Measurements from ENCODE around the gene SCAF8. TPM values are rescaled to one million over a fixed set of nuclear protein-coding genes. Genes with fewer than 3 reads are reported as not detected.
"Not testable (repeated sequence)": the region's sequence is repeated elsewhere in the genome, so short reads cannot be mapped to it uniquely, and the experiment has no call there.

The SCAF8 gene, protein sequence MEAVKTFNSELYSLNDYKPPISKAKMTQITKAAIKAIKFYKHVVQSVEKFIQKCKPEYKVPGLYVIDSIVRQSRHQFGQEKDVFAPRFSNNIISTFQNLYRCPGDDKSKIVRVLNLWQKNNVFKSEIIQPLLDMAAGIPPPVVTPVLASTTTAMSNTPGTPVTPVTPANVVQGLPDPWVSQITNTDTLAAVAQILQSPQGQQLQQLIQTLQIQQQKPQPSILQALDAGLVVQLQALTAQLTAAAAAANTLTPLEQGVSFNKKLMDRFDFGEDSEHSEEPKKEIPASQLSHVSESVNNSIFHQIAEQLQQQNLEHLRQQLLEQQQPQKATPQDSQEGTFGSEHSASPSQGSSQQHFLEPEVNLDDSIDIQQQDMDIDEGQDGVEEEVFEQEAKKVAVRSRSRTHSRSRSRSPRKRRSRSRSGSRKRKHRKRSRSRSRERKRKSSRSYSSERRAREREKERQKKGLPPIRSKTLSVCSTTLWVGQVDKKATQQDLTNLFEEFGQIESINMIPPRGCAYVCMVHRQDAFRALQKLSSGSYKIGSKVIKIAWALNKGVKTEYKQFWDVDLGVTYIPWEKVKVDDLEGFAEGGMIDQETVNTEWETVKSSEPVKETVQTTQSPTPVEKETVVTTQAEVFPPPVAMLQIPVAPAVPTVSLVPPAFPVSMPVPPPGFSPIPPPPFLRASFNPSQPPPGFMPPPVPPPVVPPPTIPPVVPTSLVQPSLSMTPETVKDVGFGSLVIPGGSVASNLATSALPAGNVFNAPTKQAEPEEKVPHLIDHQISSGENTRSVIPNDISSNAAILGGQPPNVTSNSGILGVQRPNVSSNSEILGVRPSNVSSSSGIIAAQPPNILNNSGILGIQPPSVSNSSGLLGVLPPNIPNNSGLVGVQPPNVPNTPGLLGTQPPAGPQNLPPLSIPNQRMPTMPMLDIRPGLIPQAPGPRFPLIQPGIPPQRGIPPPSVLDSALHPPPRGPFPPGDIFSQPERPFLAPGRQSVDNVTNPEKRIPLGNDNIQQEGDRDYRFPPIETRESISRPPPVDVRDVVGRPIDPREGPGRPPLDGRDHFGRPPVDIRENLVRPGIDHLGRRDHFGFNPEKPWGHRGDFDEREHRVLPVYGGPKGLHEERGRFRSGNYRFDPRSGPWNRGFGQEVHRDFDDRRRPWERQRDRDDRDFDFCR (N-terminal part only)
- 63.4 TPM for total RNA-seq

- ATAC-seq = peak; percentile 86
- intact Hi-C loops (cut with DNase I) = loop anchor here (10.0 kb wide), 1 partner anchor 82 kb away; no protein-coding TSS in a partner anchor
- peak; percentile 90 for DNase-seq (ENCODE audit: low spot score)
Measured at GRCh38 chr6:154733183-154733625, at the start of gene SCAF8. SCAF8 (plus strand) TSS chr6:154733416; CDS start chr6:154733901, 485 bp downstream.

DNA sequence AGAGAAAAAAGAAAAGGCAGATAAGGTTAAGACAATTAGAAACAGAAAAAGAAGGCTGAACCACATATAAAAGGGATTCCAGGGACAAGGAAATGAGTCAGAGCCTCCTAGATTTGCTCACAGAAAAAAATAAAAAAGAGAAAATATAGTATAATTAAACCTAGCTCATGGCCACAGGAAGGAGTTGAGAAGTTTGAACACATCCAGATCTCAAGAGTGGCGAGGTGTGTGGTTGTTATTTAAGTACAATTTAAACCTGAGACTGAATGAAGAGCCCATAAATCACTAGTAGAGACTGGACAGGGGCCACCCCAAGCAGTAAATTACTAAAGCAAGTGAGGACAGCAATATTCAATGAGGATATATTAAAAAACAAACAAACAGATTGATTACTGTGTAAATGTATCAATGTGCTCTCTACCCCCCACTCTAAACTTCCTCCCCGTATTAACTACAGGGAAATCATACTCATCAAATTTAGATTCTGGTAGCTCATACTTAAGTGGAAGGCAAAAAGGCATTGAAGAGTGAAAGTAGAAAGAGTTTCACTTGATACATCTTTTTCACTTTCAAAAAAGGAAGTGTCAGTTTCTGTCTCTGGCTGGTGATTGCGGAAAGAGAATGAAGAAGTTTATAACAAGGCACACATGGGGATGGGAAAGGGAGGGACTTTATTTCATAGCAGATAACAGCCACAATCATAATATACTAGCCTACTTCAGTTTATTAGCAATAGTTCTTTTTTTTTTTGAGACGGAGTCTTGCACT lies 49.3 kb upstream of the SCAF8 start:
- intact Hi-C loops (cut with DNase I) = no loop called here
- DNase-seq (ENCODE audit: low spot score) = no peak
- no peak for ATAC-seq

- intact Hi-C loops (cut with DNase I) = no loop called here
- DNase-seq (ENCODE audit: low spot score) = no peak
- no peak for ATAC-seq
Measured at GRCh38 chr6:154686162-154686561, 47.1 kb upstream of the SCAF8 start.

- DNase-seq (ENCODE audit: low spot score) (no peak), ATAC-seq (no peak)
- intact Hi-C loops (cut with DNase I) = no loop called here
Measured at GRCh38 chr6:154689493-154690255, 43.5 kb upstream of the SCAF8 start.

- intact Hi-C loops (cut with DNase I) = no loop called here
- no peak for DNase-seq (ENCODE audit: low spot score)
- no peak for ATAC-seq
Measured at GRCh38 chr6:154690857-154691256, 42.4 kb upstream of the SCAF8 start.

- intact Hi-C loops (cut with DNase I) = no loop called here
- ATAC-seq (no peak), DNase-seq (ENCODE audit: low spot score) (no peak)
Measured at GRCh38 chr6:154696661-154697060, 36.6 kb upstream of the SCAF8 start.

- no peak for DNase-seq (ENCODE audit: low spot score)
- no peak for ATAC-seq
- intact Hi-C loops (cut with DNase I) = no loop called here
Measured at GRCh38 chr6:154703124-154703523, 30.1 kb upstream of the SCAF8 start.

DNA sequence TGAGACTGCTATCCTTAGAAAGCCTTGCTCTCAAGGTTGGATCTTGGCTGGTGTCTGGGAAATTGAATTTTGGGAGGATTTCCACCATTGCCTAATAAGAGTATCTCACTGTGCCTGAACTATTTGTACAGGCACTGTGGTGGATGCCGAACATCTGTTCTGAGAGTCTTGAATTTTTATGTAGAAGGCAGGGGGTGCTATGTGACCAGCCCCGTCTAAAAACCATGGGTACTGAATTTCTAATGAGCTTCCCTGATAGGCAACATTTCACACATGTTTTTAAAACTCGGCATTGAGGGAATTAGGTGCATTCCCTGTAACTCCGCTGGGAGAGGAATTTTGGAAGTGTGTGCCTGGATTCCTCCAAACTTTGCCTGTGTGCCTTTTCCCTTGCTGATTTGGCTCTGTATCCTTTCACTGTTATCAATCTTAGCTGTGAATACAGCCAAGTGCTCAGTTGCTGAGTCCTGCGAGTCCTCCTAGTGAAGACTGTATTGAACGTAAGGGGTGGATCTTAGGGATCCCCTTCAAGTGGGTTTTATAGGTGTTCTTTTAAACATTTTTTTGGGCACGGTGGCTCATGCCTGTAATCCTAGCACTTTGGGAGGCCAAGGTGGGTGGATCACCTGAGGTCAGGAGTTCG lies 27.6 kb upstream of the SCAF8 start:
- ATAC-seq (no peak), DNase-seq (ENCODE audit: low spot score) (no peak)
- intact Hi-C loops (cut with DNase I) = no loop called here

GRCh38 chr6:154706389-154706788 lies 26.8 kb upstream of the SCAF8 start:
- ATAC-seq (no peak), DNase-seq (ENCODE audit: low spot score) (no peak)
- intact Hi-C loops (cut with DNase I) = no loop called here

DNA sequence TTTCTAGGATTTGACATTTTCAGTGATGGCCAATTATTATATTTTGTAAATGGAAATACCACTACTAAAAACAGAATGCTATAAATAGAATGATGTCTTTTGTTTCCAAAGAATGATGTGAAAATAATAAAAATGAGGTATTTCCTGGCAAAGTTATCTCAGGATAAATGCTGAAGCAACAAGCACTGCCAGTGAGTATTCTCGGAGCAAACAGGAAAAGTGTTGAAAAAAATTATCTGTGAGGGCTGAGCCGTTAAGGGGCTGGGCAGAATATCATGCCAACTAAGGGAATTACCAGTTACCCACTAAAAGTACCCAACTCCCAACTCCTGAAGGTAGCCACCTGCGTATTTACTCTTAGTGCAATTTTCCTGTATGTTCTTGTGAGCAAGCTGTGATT lies 23.6 kb upstream of the SCAF8 start:
- intact Hi-C loops (cut with DNase I) = no loop called here
- DNase-seq (ENCODE audit: low spot score) (no peak), ATAC-seq (no peak)

DNA sequence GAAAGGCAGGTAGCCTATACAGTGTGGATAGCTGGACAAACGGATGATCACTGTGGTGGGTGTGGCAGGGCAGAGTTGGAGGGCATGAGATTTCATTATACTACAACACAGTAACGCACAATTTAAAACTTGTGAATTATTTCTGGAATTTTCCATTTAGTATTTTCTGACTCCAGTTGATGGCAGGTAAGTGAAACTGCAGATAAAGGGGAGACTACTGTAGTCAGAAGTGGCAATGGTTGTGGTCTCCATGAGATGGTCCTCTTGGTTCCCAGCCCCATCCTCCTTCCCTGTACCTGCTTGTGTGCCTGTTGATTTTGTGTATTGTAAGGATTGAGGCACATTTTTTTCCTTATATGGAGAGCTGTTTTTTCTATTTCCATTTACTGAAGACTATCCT lies 22.5 kb upstream of the SCAF8 start:
- ATAC-seq = no peak
- intact Hi-C loops (cut with DNase I) = no loop called here
- DNase-seq (ENCODE audit: low spot score) = no peak

GRCh38 chr6:154715446-154715845 lies 17.8 kb upstream of the SCAF8 start:
- intact Hi-C loops (cut with DNase I) = no loop called here
- DNase-seq (ENCODE audit: low spot score) (no peak), ATAC-seq (no peak)

DNA sequence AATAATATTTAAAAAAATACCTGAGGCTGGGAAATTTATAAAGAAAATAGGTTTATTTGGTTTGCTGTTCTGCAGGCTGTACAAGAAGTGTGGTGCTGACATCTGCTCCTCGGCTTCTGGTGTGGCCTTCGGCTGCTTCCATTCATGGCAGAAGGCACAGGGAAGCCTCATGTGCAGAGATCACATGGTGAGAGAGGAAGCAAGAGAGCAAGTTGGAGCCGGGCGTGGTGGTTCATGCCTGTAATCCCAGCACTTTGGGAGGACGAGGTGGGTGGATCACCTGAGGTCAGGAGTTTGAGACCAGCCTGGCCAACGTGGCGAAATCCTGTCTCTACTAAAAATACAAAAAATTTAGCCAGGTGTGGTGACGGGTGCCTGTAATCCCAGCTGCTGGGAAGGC lies 16.9 kb upstream of the SCAF8 start:
- ATAC-seq; DNase-seq (ENCODE audit: low spot score); intact Hi-C loops (cut with DNase I): not testable (repeated sequence)

DNA sequence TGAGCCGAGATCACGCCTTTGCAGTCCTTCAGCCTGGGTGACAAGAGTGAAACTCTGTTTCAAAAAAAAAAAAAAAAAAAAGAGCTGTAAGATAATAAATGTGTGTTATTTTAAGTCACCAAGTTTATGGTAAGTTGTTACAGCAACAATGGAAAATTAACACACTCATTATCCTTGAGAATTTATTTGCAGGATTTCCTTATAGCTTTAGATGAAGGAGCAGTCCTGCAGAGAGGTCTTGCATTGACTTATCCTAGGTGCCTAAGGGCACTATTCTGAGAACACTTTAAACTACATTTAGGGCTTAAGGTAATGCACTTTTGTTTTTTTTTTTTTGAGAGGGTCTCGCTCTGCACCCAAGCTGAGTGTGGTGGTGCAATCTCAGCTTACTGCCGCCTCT lies 13.8 kb upstream of the SCAF8 start:
- DNase-seq (ENCODE audit: low spot score) (no peak), ATAC-seq (no peak)
- intact Hi-C loops (cut with DNase I) = no loop called here

- intact Hi-C loops (cut with DNase I) = no loop called here
- no peak for ATAC-seq
- no peak for DNase-seq (ENCODE audit: low spot score)
Measured at GRCh38 chr6:154719854-154720253, 13.4 kb upstream of the SCAF8 start.

DNA sequence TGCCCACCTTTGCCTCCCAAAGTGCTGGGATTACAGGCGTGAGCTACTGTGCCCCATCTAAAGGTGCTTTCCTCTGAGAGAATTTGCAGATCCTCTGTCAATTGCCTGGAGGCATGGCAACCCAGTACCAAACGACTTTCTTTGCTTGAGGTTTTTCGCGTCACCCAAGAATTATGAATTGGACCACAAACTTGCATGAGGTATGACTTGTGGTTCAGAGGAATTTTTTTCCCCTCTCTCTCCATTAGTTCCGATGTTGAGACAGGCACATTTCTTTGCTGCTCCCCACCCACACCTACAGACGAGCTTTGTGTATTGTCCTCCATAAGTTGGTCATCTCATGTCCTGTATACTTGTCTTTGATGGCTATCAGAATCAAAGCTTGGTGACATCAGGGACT lies 11.8 kb upstream of the SCAF8 start:
- ATAC-seq (no peak), DNase-seq (ENCODE audit: low spot score) (no peak)
- intact Hi-C loops (cut with DNase I) = no loop called here

DNA sequence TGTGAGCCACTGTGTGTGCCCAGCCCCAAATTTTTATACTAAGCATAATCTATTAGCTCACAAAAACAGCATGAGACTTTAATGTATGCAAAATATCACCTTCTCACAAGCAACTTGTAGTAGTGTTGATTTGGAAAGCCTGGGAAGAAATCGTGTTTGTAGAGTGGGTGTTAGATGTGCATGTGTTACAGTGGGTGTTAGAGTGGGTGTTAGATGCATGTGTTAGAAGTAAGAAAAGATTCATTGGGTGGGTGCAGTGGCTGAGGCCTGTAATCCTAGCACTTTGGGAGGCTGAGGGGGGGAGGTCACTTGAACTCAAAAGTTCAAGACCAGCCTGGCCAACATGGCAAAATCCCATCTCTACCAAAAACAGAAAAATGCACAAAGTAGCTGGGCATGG lies 6.3 kb upstream of the SCAF8 start:
- ATAC-seq (no peak), DNase-seq (ENCODE audit: low spot score) (no peak)
- intact Hi-C loops (cut with DNase I) = no loop called here
